GM12864 (cell line): ENCODE results near the gene ZNF483.

ENCODE experiments used
- DNase-seq: peaks from one replicate; pipeline ENCODE4 v3.0.0-alpha.2; 2011; ENCODE audit warnings: low read depth
- H3K4me3 ChIP-seq: 2 replicates; pipeline ENCODE4 v1.5.1; 2011; ENCODE audit warnings: mild to moderate bottlenecking, low read depth, low read length, control low read depth
- CTCF ChIP-seq: IDR thresholded peaks from 2 replicates; pipeline ENCODE4 v1.5.1; 2011; ENCODE audit warnings: low read depth, mild to moderate bottlenecking, moderate library complexity, low read length, control low read depth, inconsistent platforms; ENCODE audit errors: missing control alignments

ZNF483 gene

GRCh38 chr9:111525056-111525977 is at the start of gene ZNF483:
ZNF483 (plus strand) TSS chr9:111525179; CDS start chr9:111527396, 2,217 bp downstream.
- peak within 1 kb of the TSS; percentile 57 for H3K4me3 ChIP-seq
- TF ChIP-seq CTCF = no peak
- no peak for DNase-seq

- TF ChIP-seq CTCF = no peak
- H3K4me3 ChIP-seq = no peak overlapping the region
- DNase-seq = no peak
Observed at GRCh38 chr9:111475195-111475594, 49.8 kb upstream of the ZNF483 start.

GRCh38 chr9:111477677-111478076 is 47.3 kb upstream of the ZNF483 start:
- H3K4me3 ChIP-seq = no peak overlapping the region
- TF ChIP-seq CTCF = no peak
- no peak for DNase-seq

GRCh38 chr9:111481885-111482636 is 42.9 kb upstream of the ZNF483 start:
- no peak for TF ChIP-seq CTCF
- DNase-seq = no peak
- peak overlapping the region; percentile 81 for H3K4me3 ChIP-seq

GRCh38 chr9:111482694-111483438 is 42.1 kb upstream of the ZNF483 start:
- peak; percentile 38 for DNase-seq
- no peak for TF ChIP-seq CTCF
- H3K4me3 ChIP-seq = peak overlapping the region; percentile 81

- DNase-seq = no peak
Observed at GRCh38 chr9:111483439-111483857, 41.5 kb upstream of the ZNF483 start.

More at GRCh38 chr9:111483439-111483857, 41.5 kb upstream of the ZNF483 start:
- no peak for TF ChIP-seq CTCF
- H3K4me3 ChIP-seq = peak overlapping the region; percentile 81
